Measurements from ENCODE around the gene CNPY1. TPM values are rescaled to one million over a fixed set of nuclear protein-coding genes. Genes with fewer than 3 reads are reported as not detected.

CNPY1 gene
- total RNA-seq, 1 donor from 2014 or later, result not detected

GRCh38 chr7:155456738-155457543 is 89.4 kb downstream of the CNPY1 start:
- DNase-seq (ENCODE audit: low read depth, low spot score), result peak; percentile 13

DNA sequence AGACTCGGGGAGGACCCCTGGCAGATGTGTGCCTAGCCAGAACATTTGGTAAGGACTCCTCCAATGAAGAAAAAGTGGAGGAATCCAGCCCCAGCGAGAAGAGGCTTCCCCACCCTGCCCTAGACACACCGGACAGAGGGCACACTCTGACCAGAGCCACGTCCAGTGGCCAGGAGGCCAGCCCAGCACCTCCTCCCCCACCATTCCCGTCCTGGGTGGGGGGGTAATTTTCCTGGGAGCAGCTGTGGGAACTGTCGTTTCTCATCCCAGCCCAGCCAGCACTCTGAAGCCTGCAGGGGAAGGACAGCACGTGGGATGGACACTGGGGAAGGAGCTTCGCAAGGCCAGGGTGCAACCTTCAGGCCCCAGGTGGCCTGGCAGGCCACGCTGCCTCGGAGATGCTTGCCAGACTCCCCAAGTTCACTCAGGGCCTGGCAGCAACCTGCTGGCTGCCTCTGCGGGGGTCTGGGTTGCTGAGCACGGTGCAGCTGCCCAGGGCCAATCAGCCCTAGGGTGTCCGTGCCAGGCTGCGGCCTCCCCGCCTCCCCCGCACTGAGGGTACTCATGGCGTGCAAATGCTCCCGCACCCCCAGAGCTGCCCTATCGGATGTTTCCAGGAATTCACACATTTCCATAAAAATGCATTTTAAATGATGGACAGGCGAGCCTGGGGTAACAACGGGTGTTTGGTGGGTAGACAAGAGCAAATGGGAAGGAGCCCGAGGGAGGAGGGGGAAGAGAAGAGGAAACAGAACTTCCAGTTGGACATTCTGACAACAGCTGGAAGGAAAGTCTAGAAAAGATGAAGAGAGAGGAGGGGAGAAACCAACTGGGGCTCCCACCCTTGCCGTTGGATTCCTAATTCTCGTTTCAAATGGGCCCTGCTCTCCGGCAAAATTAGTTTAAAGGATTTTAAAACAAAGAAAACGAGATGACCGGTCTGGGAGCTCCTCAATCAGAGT is 90.3 kb downstream of the CNPY1 start:
- DNase-seq (ENCODE audit: low read depth, low spot score), result no peak

DNA sequence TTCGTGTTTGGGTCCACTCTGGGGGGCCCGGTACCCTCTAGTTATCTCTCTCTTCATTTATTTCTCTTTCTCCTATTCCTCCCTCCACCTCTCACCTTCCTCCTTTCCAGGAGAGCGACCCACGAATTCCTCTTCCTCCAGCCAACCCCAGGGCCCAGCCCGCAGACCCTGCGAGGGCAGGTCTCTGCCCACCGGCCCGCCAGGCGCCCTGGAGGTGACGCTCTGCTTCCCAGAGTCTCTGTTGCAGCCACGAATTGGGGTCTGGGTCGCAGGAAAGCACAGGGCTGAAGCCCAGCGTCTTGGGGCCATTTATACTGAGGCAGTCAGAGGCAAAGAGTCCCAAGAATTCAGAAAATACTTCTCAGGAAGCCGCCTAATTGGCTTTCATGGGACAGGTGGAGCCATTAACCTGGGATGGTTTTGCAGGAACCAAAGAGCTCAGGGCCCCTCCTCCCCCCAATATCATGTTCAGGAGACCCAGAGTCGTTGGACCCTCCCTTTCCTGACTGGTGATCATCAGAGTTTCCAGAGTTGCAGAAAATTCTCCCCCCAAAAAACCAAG is 91.1 kb downstream of the CNPY1 start:
- no peak for DNase-seq (ENCODE audit: low read depth, low spot score)

DNA sequence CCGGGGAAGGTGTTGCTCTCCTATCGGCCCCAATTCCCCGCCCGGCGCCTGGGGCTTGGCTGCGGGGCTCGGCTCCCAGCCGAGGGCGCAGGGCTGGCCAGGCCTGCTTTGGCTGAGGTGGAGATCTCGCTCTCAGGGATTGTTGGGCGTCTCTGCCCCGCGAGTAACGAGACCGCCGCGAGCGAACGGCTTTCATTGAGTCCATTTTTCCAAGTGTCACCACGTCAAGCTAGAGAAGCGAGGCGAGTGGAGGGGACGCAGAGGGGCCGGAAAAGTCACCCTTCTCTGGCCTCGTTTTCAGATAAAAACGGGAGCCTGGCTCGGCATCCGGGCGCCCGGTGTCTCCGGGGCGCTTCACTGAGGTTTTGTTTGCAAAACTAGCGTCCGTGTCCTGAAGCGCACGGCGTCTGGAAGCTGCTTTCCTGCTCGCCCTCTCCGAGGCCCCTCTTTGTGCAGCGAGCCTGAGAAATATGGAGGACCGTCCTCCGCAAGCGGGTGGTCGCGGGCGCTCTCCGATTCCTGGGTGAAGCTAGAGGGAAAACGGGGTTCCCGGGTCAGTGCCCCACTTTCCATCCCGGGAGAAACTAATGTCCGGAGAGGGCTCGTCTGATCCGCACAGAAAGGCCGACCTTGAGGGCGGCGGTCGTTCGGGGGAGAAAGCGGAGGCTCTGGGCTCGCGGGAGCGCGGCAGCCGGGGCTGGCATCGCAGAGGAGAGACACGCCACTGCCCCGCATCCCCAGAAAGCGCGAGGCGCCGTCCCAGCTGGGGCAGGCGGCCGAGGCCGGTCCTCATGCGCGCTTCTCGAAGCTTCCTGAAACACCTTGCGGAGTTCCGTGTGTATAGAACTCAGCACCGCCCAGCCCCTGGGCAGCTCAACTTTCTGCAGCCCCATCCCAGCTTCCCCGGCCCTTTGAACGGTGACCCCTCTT is 91.9 kb downstream of the CNPY1 start:
- DNase-seq (ENCODE audit: low read depth, low spot score), result no peak

GRCh38 chr7:155453296-155454182 is 92.8 kb downstream of the CNPY1 start:
- DNase-seq (ENCODE audit: low read depth, low spot score), result no peak

- DNase-seq (ENCODE audit: low read depth, low spot score), result no peak
These were observed 93.7 kb downstream of the CNPY1 start for GRCh38 chr7:155452505-155453295.

GRCh38 chr7:155451840-155452239 is 94.5 kb downstream of the CNPY1 start:
- DNase-seq (ENCODE audit: low read depth, low spot score), result no peak

Other genes starting within 250 kb of the CNPY1 start
- 109 and 120 TPM in 2 replicates for gene INSIG1, start 248.7 kb downstream of the CNPY1 start, total RNA-seq
- gene EN2, start 88.4 kb downstream of the CNPY1 start, total RNA-seq, result 0.04 TPM in 1 of 2 replicates, not detected in the other
- gene RBM33, start 98.1 kb upstream of the CNPY1 start, total RNA-seq, result 21.8 and 25.5 TPM in 2 replicates